ENCODE results near the gene NENF.
"Not testable (repeated sequence)": the region's sequence is repeated elsewhere in the genome, so short reads cannot be mapped to it uniquely, and the experiment has no call there.

Gene NENF

GRCh38 chr1:212480711-212481437 is 48.2 kb downstream of the NENF start:
- H3K4me1 Mint-ChIP-seq, result peaks cover 17% of the 10 kb centered on the region
- not testable (repeated sequence) for H3K4me3 Mint-ChIP-seq, DNase-seq, H3K9me3 Mint-ChIP-seq, ATAC-seq, H3K27ac Mint-ChIP-seq
- H3K27me3 Mint-ChIP-seq, result peaks cover 34% of the 10 kb centered on the region

- DNase-seq (no peak), ATAC-seq (no peak)
- H3K4me3 Mint-ChIP-seq, result no peak overlapping the region
- H3K27ac Mint-ChIP-seq, result no peak overlapping the region
- peaks cover 29% of the 10 kb centered on the region for H3K27me3 Mint-ChIP-seq
- no peaks in the 10 kb centered on the region for H3K9me3 Mint-ChIP-seq
- peaks cover 17% of the 10 kb centered on the region for H3K4me1 Mint-ChIP-seq
Measured at GRCh38 chr1:212481438-212481767, 48.7 kb downstream of the NENF start.

GRCh38 chr1:212482006-212482636 is 49.4 kb downstream of the NENF start:
- H3K4me3 Mint-ChIP-seq, result no peak overlapping the region
- ATAC-seq, result no peak
- peaks cover 13% of the 10 kb centered on the region for H3K4me1 Mint-ChIP-seq
- DNase-seq, result no peak
- H3K9me3 Mint-ChIP-seq, result no peaks in the 10 kb centered on the region
- H3K27ac Mint-ChIP-seq, result no peak overlapping the region
- H3K27me3 Mint-ChIP-seq, result peaks cover 22% of the 10 kb centered on the region

- H3K27me3 Mint-ChIP-seq, result peaks cover 20% of the 10 kb centered on the region
- H3K9me3 Mint-ChIP-seq, result no peaks in the 10 kb centered on the region
- no peak for DNase-seq
- H3K27ac Mint-ChIP-seq, result no peak overlapping the region
- peaks cover 7% of the 10 kb centered on the region for H3K4me1 Mint-ChIP-seq
- no peak overlapping the region for H3K4me3 Mint-ChIP-seq
- no peak for ATAC-seq
Measured at GRCh38 chr1:212482637-212483441, 50.1 kb downstream of the NENF start.

- Mint-ChIP-seq H3K9me3 (no peaks in the 10 kb centered on the region), H3K4me3 (no peak overlapping the region), H3K4me1 (peaks cover 10% of the 10 kb centered on the region), H3K27ac (peak overlapping the region in 1 of 2 donors; percentile 8), H3K27me3 (peaks cover 8% of the 10 kb centered on the region)
- DNase-seq (no peak), ATAC-seq (no peak)
Measured at GRCh38 chr1:212484701-212485570, 52.2 kb downstream of the NENF start.

- no peak for DNase-seq
- Mint-ChIP-seq H3K27me3 (peaks cover 5% of the 10 kb centered on the region), H3K4me1 (peaks cover 10% of the 10 kb centered on the region), H3K9me3 (no peaks in the 10 kb centered on the region), H3K4me3 (no peak overlapping the region), H3K27ac (peak overlapping the region in 1 of 2 donors; percentile 8)
- ATAC-seq, result no peak
Measured at GRCh38 chr1:212485571-212485912, 52.8 kb downstream of the NENF start.

GRCh38 chr1:212485913-212486618 is 53.3 kb downstream of the NENF start:
- Mint-ChIP-seq H3K4me3 (no peak overlapping the region), H3K4me1 (peaks cover 10% of the 10 kb centered on the region), H3K27ac (no peak overlapping the region), H3K27me3 (peaks cover under 1% of the 10 kb centered on the region), H3K9me3 (no peaks in the 10 kb centered on the region)
- ATAC-seq (no peak), DNase-seq (no peak)

- Mint-ChIP-seq H3K27ac (no peak overlapping the region), H3K9me3 (no peaks in the 10 kb centered on the region), H3K27me3 (peaks cover 5% of the 10 kb centered on the region), H3K4me1 (peaks cover 10% of the 10 kb centered on the region), H3K4me3 (no peak overlapping the region)
- DNase-seq (no peak), ATAC-seq (no peak)
Measured at GRCh38 chr1:212486619-212486975, 53.9 kb downstream of the NENF start.

GRCh38 chr1:212487286-212487685 is 54.6 kb downstream of the NENF start:
- Mint-ChIP-seq H3K9me3 (no peaks in the 10 kb centered on the region), H3K27ac (peak overlapping the region; percentile 1 to 75), H3K4me1 (peaks cover 10% of the 10 kb centered on the region), H3K27me3 (peaks cover 10% of the 10 kb centered on the region), H3K4me3 (no peak overlapping the region)
- ATAC-seq, result no peak
- no peak for DNase-seq

- ATAC-seq, result no peak
- DNase-seq, result no peak
- peaks cover 10% of the 10 kb centered on the region for H3K27me3 Mint-ChIP-seq
- no peak overlapping the region for H3K4me3 Mint-ChIP-seq
- H3K9me3 Mint-ChIP-seq, result no peaks in the 10 kb centered on the region
- H3K27ac Mint-ChIP-seq, result peak overlapping the region; percentile 72 to 95
- H3K4me1 Mint-ChIP-seq, result peaks cover 10% of the 10 kb centered on the region
Measured at GRCh38 chr1:212487774-212488435, 55.2 kb downstream of the NENF start.

GRCh38 chr1:212488436-212489283 is 55.9 kb downstream of the NENF start:
- H3K27me3 Mint-ChIP-seq, result peaks cover 10% of the 10 kb centered on the region
- H3K4me1 Mint-ChIP-seq, result peaks cover 10% of the 10 kb centered on the region

GRCh38 chr1:212489284-212489859 is 56.7 kb downstream of the NENF start:
- no peak for DNase-seq
- no peak overlapping the region for H3K4me3 Mint-ChIP-seq
- no peak for ATAC-seq
- H3K9me3 Mint-ChIP-seq, result no peaks in the 10 kb centered on the region
- H3K27ac Mint-ChIP-seq, result no peak overlapping the region
- H3K4me1 Mint-ChIP-seq, result peaks cover 10% of the 10 kb centered on the region
- H3K27me3 Mint-ChIP-seq, result peaks cover 10% of the 10 kb centered on the region

More at GRCh38 chr1:212488436-212489283, 55.9 kb downstream of the NENF start:
- peak overlapping the region in 1 of 2 donors; percentile 2 for H3K4me3 Mint-ChIP-seq
- ATAC-seq, result peak; percentile 94
- DNase-seq, result peak in 1 of 2 donors; percentile 84
- peak overlapping the region; percentile 72 to 95 for H3K27ac Mint-ChIP-seq
- no peaks in the 10 kb centered on the region for H3K9me3 Mint-ChIP-seq

- DNase-seq, result no peak
- Mint-ChIP-seq H3K4me1 (peaks cover 10% of the 10 kb centered on the region), H3K9me3 (no peaks in the 10 kb centered on the region), H3K27ac (no peak overlapping the region), H3K27me3 (peaks cover 10% of the 10 kb centered on the region), H3K4me3 (no peak overlapping the region)
- ATAC-seq, result no peak
Measured at GRCh38 chr1:212490276-212490675, 57.6 kb downstream of the NENF start.

Data from stimulated activated naive CD8-positive, alpha-beta T cell treated with anti-CD3 and anti-CD28 coated beads, Interleukin-15, amount 100 ng/mL, for 72 hours (primary cell).